ENCODE results near the gene ACADVL.
"Not testable (repeated sequence)": the region's sequence is repeated elsewhere in the genome, so short reads cannot be mapped to it uniquely, and the experiment has no call there.

The ACADVL gene

GRCh38 chr17:7241783-7242716, 22.3 kb downstream of the ACADVL start, which contains the start of gene GABARAP:
TSS of gene GABARAP (minus strand) at chr17:7242449. CDS start at chr17:7242330, 119 bp downstream.
- TF ChIP-seq SPI1 (IDR thresholded peaks at IDR 0.05; ENCODE audit: borderline replicate concordance, low read depth) (peak; percentile 75), GABPA (IDR thresholded peaks at IDR 0.05; ENCODE audit: low read depth) (no peak)
- TF ChIP-seq, protein P1, sequence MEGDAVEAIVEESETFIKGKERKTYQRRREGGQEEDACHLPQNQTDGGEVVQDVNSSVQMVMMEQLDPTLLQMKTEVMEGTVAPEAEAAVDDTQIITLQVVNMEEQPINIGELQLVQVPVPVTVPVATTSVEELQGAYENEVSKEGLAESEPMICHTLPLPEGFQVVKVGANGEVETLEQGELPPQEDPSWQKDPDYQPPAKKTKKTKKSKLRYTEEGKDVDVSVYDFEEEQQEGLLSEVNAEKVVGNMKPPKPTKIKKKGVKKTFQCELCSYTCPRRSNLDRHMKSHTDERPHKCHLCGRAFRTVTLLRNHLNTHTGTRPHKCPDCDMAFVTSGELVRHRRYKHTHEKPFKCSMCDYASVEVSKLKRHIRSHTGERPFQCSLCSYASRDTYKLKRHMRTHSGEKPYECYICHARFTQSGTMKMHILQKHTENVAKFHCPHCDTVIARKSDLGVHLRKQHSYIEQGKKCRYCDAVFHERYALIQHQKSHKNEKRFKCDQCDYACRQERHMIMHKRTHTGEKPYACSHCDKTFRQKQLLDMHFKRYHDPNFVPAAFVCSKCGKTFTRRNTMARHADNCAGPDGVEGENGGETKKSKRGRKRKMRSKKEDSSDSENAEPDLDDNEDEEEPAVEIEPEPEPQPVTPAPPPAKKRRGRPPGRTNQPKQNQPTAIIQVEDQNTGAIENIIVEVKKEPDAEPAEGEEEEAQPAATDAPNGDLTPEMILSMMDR (IDR thresholded peaks at IDR 0.05; ENCODE audit: insufficient read depth, low read length) = no peak
- H3K27ac ChIP-seq (replicated peaks) = peak within 1 kb of the TSS; percentile 96
- DNase-seq (ENCODE audit: low read depth in 1 of 2, low spot score in 1 of 2) = peak; percentile 68 to 83
- no peaks in the 10 kb centered on the region for H3K27me3 ChIP-seq (ENCODE audit: insufficient read depth, poor library complexity, severe bottlenecking)
- H3K4me3 ChIP-seq (replicated peaks; ENCODE audit: insufficient read depth, low read length) = peak within 1 kb of the TSS; percentile 71

- TF ChIP-seq REST (IDR thresholded peaks at IDR 0.05; ENCODE audit: insufficient replicate concordance, low read depth) = no peak
- TF ChIP-seq POLR2AphosphoS5 (IDR thresholded peaks at IDR 0.05; ENCODE audit: low read depth) = peak; percentile 92
- Histone ChIP-seq H3K27me3 (ENCODE audit: insufficient read depth, poor library complexity, severe bottlenecking) (no peaks in the 10 kb centered on the region), H3K27ac (replicated peaks) (peak overlapping the region; percentile 96), H3K4me3 (replicated peaks; ENCODE audit: insufficient read depth, low read length) (peak overlapping the region; percentile 71)
- peak; percentile 70 to 85 for DNase-seq (ENCODE audit: low read depth in 1 of 2, low spot score in 1 of 2)
Observed at GRCh38 chr17:7242717-7243452, 23.1 kb downstream of the ACADVL start.

DNA sequence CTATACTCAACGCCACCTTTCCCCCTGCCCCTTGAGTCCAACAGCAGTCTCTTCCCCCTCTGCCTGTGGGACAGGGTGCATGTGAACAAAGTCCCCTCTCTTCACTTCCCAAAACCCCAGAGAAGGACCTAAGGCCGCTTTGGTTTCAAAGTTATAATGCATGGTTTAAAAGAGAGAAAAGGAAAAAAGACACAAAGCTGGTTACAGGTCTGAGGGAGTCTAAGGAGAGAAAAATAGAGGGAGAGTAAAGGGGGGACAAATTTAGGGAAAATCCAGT, 23.7 kb downstream of the ACADVL start:
- Histone ChIP-seq H3K27me3 (ENCODE audit: insufficient read depth, poor library complexity, severe bottlenecking) (no peaks in the 10 kb centered on the region), H3K27ac (replicated peaks) (peak overlapping the region; percentile 96), H3K4me3 (replicated peaks; ENCODE audit: insufficient read depth, low read length) (peak overlapping the region; percentile 71; the same call in 1 of the 2 replicates)
- TF ChIP-seq REST (IDR thresholded peaks at IDR 0.05; ENCODE audit: insufficient replicate concordance, low read depth) = no peak
- no peak for TF ChIP-seq SPI1 (IDR thresholded peaks at IDR 0.05; ENCODE audit: borderline replicate concordance, low read depth)
- no peak for TF ChIP-seq GABPA (IDR thresholded peaks at IDR 0.05; ENCODE audit: low read depth)
- TF ChIP-seq POLR2AphosphoS5 (IDR thresholded peaks at IDR 0.05; ENCODE audit: low read depth) = no peak
- TF ChIP-seq, protein P1 (IDR thresholded peaks at IDR 0.05; ENCODE audit: insufficient read depth, low read length) = no peak
- no peak for DNase-seq (ENCODE audit: low read depth in 1 of 2, low spot score in 1 of 2)

DNA sequence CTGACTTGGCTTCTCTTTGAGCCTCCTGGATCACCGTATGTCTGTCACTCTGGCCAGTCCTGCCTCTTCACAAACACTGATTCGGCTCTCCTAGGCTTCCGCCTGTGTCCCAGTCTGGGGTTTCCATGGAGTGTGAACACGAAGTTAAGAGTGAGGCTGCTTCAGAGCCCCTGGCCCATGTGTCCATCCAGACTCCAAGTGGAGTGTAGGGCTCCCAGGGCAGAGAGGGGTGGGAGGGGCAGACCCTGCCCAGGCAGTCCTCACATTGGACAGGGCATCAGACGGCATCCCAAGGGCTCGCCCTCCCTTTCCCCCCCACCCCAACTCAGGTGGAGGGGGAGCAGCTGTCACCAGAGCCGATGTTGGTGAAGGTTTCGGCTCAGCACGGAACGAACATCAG, 24.1 kb downstream of the ACADVL start:
- DNase-seq (ENCODE audit: low read depth in 1 of 2, low spot score in 1 of 2); H3K27ac ChIP-seq (replicated peaks); H3K27me3 ChIP-seq (ENCODE audit: insufficient read depth, poor library complexity, severe bottlenecking); H3K4me3 ChIP-seq (replicated peaks; ENCODE audit: insufficient read depth, low read length): not testable (repeated sequence)

All from HL-60 (cell line).